Choroid plexus epithelial cell (primary cell): ENCODE results near the gene TRIM72.

Source experiments
- DNase-seq: peaks from one replicate; pipeline ENCODE4 v3.0.0-alpha.2; 2010; ENCODE audit warnings: low read depth
- H3K4me3 ChIP-seq: 2 replicates; pipeline ENCODE4 v1.5.1; 2011; ENCODE audit warnings: low read depth, mild to moderate bottlenecking, control low read depth, low read length, moderate library complexity
- CTCF ChIP-seq: conservative IDR thresholded peaks from 2 replicates; pipeline ENCODE4 v1.5.1; 2011; ENCODE audit warnings: low read depth, mild to moderate bottlenecking, control low read depth, inconsistent platforms, low read length, moderate library complexity

Gene TRIM72

GRCh38 chr16:31219154-31219741 is 5.3 kb downstream of the TRIM72 start:
- no peak for DNase-seq
- H3K4me3 ChIP-seq, result no peak overlapping the region
- no peak for TF ChIP-seq CTCF

GRCh38 chr16:31221357-31222160 is 7.6 kb downstream of the TRIM72 start:
- DNase-seq, result no peak
- H3K4me3 ChIP-seq, result no peak overlapping the region
- TF ChIP-seq CTCF, result no peak

- no peak for TF ChIP-seq CTCF
- DNase-seq, result no peak
- no peak overlapping the region for H3K4me3 ChIP-seq
Observed at GRCh38 chr16:31223044-31223443, 9.1 kb downstream of the TRIM72 start.

GRCh38 chr16:31224092-31224955 is 10.4 kb downstream of the TRIM72 start:
- H3K4me3 ChIP-seq, result no peak overlapping the region
- no peak for DNase-seq
- TF ChIP-seq CTCF, result no peak

GRCh38 chr16:31225193-31225592 is 11.3 kb downstream of the TRIM72 start:
- no peak overlapping the region for H3K4me3 ChIP-seq
- DNase-seq, result no peak
- TF ChIP-seq CTCF, result no peak

GRCh38 chr16:31228206-31228605 is 14.3 kb downstream of the TRIM72 start:
- DNase-seq, result no peak
- no peak for TF ChIP-seq CTCF
- no peak overlapping the region for H3K4me3 ChIP-seq
